Mesothelial cell of epicardium (in vitro differentiated cells): ENCODE data around the gene FAM114A2. TPM values are rescaled to one million over a fixed set of nuclear protein-coding genes. Genes with fewer than 3 reads are reported as not detected.

Experiments
- DNase-seq, 2 experiments: peaks; one replicate each; pipeline ENCODE4 v3.0.0; 2021; ENCODE audit warnings: low spot score in 2 of 2; ENCODE audit not compliant: unreplicated experiment in 2 of 2
- H3K27ac Mint-ChIP-seq: 2 replicates; pipeline ENCODE4 v1.8.0; 2021; ENCODE audit warnings: mixed read lengths
- H3K27me3 Mint-ChIP-seq: 2 replicates; pipeline ENCODE4 v1.8.0; 2021; ENCODE audit warnings: low read depth, mixed read lengths
- H3K36me3 Mint-ChIP-seq: 2 replicates; pipeline ENCODE4 v1.8.0; 2021; ENCODE audit warnings: mixed read lengths
- H3K4me1 Mint-ChIP-seq: 2 replicates; pipeline ENCODE4 v1.8.0; 2021; ENCODE audit warnings: mixed read lengths
- H3K4me3 Mint-ChIP-seq: 2 replicates; pipeline ENCODE4 v1.8.0; 2021; ENCODE audit warnings: mild to moderate bottlenecking, moderate library complexity, mixed read lengths
- H3K9me3 Mint-ChIP-seq: 2 replicates; pipeline ENCODE4 v1.8.0; 2021; ENCODE audit warnings: mixed read lengths
- total RNA-seq: library from RNA; stranded (reverse); gene quantifications from 3 replicates; pipeline ENCODE4 v1.2.1, GENCODE V29; 2021
- TF ChIP-seq, protein P1 (sequence below): fragments of 200-600 bp; sonication (generic); IDR thresholded peaks from one replicate; pipeline ENCODE4 v1.5.0; 2021; ENCODE audit warnings: antibody characterized with exemption; ENCODE audit not compliant: unreplicated experiment

FAM114A2 gene
- total RNA-seq, 1 donor from 2014 or later = 29.2 TPM

GRCh38 chr5:153998768-153999167 is 39.9 kb downstream of the FAM114A2 start:
- H3K27me3 Mint-ChIP-seq = no peaks in the 10 kb centered on the region
- DNase-seq = no peak
- TF ChIP-seq, protein P1, sequence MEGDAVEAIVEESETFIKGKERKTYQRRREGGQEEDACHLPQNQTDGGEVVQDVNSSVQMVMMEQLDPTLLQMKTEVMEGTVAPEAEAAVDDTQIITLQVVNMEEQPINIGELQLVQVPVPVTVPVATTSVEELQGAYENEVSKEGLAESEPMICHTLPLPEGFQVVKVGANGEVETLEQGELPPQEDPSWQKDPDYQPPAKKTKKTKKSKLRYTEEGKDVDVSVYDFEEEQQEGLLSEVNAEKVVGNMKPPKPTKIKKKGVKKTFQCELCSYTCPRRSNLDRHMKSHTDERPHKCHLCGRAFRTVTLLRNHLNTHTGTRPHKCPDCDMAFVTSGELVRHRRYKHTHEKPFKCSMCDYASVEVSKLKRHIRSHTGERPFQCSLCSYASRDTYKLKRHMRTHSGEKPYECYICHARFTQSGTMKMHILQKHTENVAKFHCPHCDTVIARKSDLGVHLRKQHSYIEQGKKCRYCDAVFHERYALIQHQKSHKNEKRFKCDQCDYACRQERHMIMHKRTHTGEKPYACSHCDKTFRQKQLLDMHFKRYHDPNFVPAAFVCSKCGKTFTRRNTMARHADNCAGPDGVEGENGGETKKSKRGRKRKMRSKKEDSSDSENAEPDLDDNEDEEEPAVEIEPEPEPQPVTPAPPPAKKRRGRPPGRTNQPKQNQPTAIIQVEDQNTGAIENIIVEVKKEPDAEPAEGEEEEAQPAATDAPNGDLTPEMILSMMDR = no peak
- no peak overlapping the region for H3K27ac Mint-ChIP-seq
- peaks cover 9% of the 10 kb centered on the region for H3K9me3 Mint-ChIP-seq
- no peaks in the 10 kb centered on the region for H3K4me1 Mint-ChIP-seq
- H3K36me3 Mint-ChIP-seq = peaks cover 32% of the 10 kb centered on the region
- H3K4me3 Mint-ChIP-seq = no peak overlapping the region

- no peak for DNase-seq
- Mint-ChIP-seq H3K9me3 (peaks cover 9% of the 10 kb centered on the region), H3K36me3 (peaks cover 32% of the 10 kb centered on the region), H3K4me1 (no peaks in the 10 kb centered on the region), H3K4me3 (no peak overlapping the region), H3K27me3 (no peaks in the 10 kb centered on the region), H3K27ac (no peak overlapping the region)
- TF ChIP-seq, protein P1 = no peak
Observed at GRCh38 chr5:153998010-153998409, 40.7 kb downstream of the FAM114A2 start.

DNA sequence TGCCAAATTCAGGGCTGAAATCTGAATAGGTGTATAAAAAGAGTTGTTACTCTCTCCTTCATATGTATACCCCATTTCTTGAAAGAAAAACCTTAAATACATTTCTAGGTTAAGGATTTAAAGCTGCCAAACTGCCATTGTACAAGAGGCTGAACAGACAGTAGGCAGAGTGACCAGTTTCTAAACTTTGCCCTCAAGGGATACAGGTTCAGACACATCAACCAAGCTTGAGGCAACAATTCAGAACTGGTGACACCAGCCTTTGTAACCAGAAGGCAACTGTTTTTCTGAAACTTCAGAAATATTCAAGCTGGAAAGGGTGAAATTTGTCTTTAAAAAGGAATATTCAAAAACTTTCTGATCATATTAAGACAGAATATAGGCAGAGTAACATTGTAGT is 47.5 kb downstream of the FAM114A2 start:
- Mint-ChIP-seq H3K4me3 (no peak overlapping the region), H3K9me3 (no peaks in the 10 kb centered on the region), H3K27ac (no peak overlapping the region), H3K36me3 (peaks cover 9% of the 10 kb centered on the region), H3K4me1 (peaks cover 19% of the 10 kb centered on the region), H3K27me3 (no peaks in the 10 kb centered on the region)
- no peak for DNase-seq
- TF ChIP-seq, protein P1 = no peak

GRCh38 chr5:153988510-153988909 is 50.2 kb downstream of the FAM114A2 start:
- Mint-ChIP-seq H3K4me3 (no peak overlapping the region), H3K9me3 (no peaks in the 10 kb centered on the region), H3K4me1 (peaks cover 19% of the 10 kb centered on the region), H3K27me3 (no peaks in the 10 kb centered on the region), H3K36me3 (peaks cover 3% of the 10 kb centered on the region), H3K27ac (no peak overlapping the region)
- DNase-seq = no peak
- TF ChIP-seq, protein P1 = no peak

GRCh38 chr5:153987301-153987700 is 51.4 kb downstream of the FAM114A2 start:
- no peak overlapping the region for H3K4me3 Mint-ChIP-seq
- H3K36me3 Mint-ChIP-seq = peaks cover 3% of the 10 kb centered on the region
- peaks cover 3% of the 10 kb centered on the region for H3K27me3 Mint-ChIP-seq
- H3K9me3 Mint-ChIP-seq = no peaks in the 10 kb centered on the region
- H3K27ac Mint-ChIP-seq = no peak overlapping the region
- peaks cover 13% of the 10 kb centered on the region for H3K4me1 Mint-ChIP-seq
- TF ChIP-seq, protein P1 = no peak
- no peak for DNase-seq

DNA sequence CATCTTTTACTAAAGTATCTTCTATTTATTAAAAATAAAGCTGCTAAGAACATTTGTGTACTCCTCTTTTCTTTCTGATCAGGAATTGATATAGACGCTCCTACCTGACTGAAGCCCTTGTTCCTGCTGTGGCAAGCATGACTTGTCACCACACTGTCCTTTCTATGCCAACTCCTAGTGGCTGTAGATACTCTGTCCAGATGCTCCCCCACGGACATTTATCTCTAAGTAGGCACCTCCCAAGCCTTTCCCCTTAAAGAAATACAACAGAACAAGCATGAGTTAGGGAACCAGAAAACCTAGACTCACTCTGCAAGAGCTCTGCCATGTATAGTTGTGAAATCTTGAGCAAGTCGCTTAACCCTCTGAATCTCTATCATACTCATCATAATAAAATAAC is 53.2 kb downstream of the FAM114A2 start:
- no peak overlapping the region for H3K4me3 Mint-ChIP-seq
- no peaks in the 10 kb centered on the region for H3K9me3 Mint-ChIP-seq
- TF ChIP-seq, protein P1 = no peak

More for the DNA sequence above, 53.2 kb downstream of the FAM114A2 start:
- Mint-ChIP-seq H3K4me1 (peaks cover 3% of the 10 kb centered on the region), H3K36me3 (peaks cover 3% of the 10 kb centered on the region), H3K27ac (no peak overlapping the region), H3K27me3 (peaks cover 3% of the 10 kb centered on the region)
- DNase-seq = no peak
